Mucosa of descending colon (tissue), 3 donors: Measurements from ENCODE around the gene WDFY3. TPM values are rescaled to one million over a fixed set of nuclear protein-coding genes. Genes with fewer than 3 reads are reported as not detected.

Source experiments
- ATAC-seq: fragments of 200-7000 bp; cut with Tn5 transposase; one replicate; pipeline ENCODE4 v1.9.1; 2020; ENCODE audit warnings: mild to moderate bottlenecking, moderate library complexity
- DNase-seq, 3 donors: peaks; one replicate each; pipeline ENCODE4 v3.0.0-alpha.2; 2020
- H3K36me3 ChIP-seq: fragments of 200-600 bp; one replicate; pipeline ENCODE4 v1.8.0; 2021; ENCODE audit warnings: low read depth, mild to moderate bottlenecking
- H3K4me1 ChIP-seq: fragments of 200-600 bp; one replicate; pipeline ENCODE4 v1.8.0; 2021; ENCODE audit warnings: low read depth, mild to moderate bottlenecking
- H3K4me3 ChIP-seq: fragments of 200-600 bp; one replicate; pipeline ENCODE4 v1.8.0; 2021; ENCODE audit warnings: mild to moderate bottlenecking
- H3K9me3 ChIP-seq: fragments of 200-600 bp; one replicate; pipeline ENCODE4 v1.8.0; 2021; ENCODE audit warnings: mild to moderate bottlenecking
- CTCF ChIP-seq: fragments of 200-600 bp; IDR thresholded peaks from one replicate; pipeline ENCODE4 v1.8.0; 2022; ENCODE audit warnings: antibody characterized with exemption, mild to moderate bottlenecking
- intact Hi-C, 2 donors: fragments of 100-400 bp; cut with DNase I in 1 of 2; cut with micrococcal nuclease in 1 of 2; formaldehyde crosslinking; loops; one replicate each; pipeline versions ENCODE4 v1.11.0 to v1.11.1; 2022; cut with DNase I, micrococcal nuclease
- total RNA-seq, 3 donors: library from RNA; stranded (reverse); fragmentation: NEBNext Ultra II Directional in 2 of 3; extraction: Animal tissue kit (Norgen Biotek cat#: 25700) in 2 of 3; gene quantifications; one replicate each; pipeline versions ENCODE4 v1.2.1 to v1.2.4, GENCODE V29; 2021 to 2023
- donor health status: DM: no; HTN: no; CAD: no; lungs with moderate emphysema.
- donor health status: DM: no; HTN: no; CAD: no.
- donor health status: DM: no; HTN: yes; CAD: no.

Gene WDFY3
- total RNA-seq, 3 donors from 2014 or later = 49.5 to 76.9 (median 55.5) TPM

- Histone ChIP-seq H3K4me3 (no peak overlapping the region), H3K4me1 (no peaks in the 10 kb centered on the region), H3K9me3 (no peaks in the 10 kb centered on the region), H3K36me3 (no peaks in the 10 kb centered on the region)
- ATAC-seq (no peak), DNase-seq (no peak)
- intact Hi-C loops = no loop called here
- no peak for TF ChIP-seq CTCF
These were observed 228.8 kb downstream of the WDFY3 start for GRCh38 chr4:84737656-84738055.

GRCh38 chr4:84734037-84734436, 232.5 kb downstream of the WDFY3 start:
- Histone ChIP-seq H3K4me3 (no peak overlapping the region), H3K9me3 (no peaks in the 10 kb centered on the region), H3K36me3 (no peaks in the 10 kb centered on the region), H3K4me1 (no peaks in the 10 kb centered on the region)
- intact Hi-C loops = no loop called here
- ATAC-seq = no peak
- no peak for DNase-seq
- no peak for TF ChIP-seq CTCF

- intact Hi-C loops = no loop called here
- no peaks in the 10 kb centered on the region for H3K4me1 ChIP-seq
- H3K4me3 ChIP-seq = no peak overlapping the region
- DNase-seq (no peak), ATAC-seq (no peak)
- no peak for TF ChIP-seq CTCF
- H3K36me3 ChIP-seq = no peaks in the 10 kb centered on the region
- no peaks in the 10 kb centered on the region for H3K9me3 ChIP-seq
These were observed 233.0 kb downstream of the WDFY3 start for GRCh38 chr4:84733343-84734033.

GRCh38 chr4:84730375-84730774, 236.1 kb downstream of the WDFY3 start:
- H3K4me1 ChIP-seq = no peaks in the 10 kb centered on the region
- no peak overlapping the region for H3K4me3 ChIP-seq
- no peaks in the 10 kb centered on the region for H3K36me3 ChIP-seq
- intact Hi-C loops = no loop called here
- TF ChIP-seq CTCF = no peak
- H3K9me3 ChIP-seq = no peaks in the 10 kb centered on the region
- ATAC-seq (no peak), DNase-seq (no peak)

GRCh38 chr4:84727491-84727890, 239.0 kb downstream of the WDFY3 start:
- ATAC-seq (no peak), DNase-seq (no peak)
- no peaks in the 10 kb centered on the region for H3K9me3 ChIP-seq
- intact Hi-C loops = no loop called here
- no peak overlapping the region for H3K4me3 ChIP-seq
- no peak for TF ChIP-seq CTCF
- H3K4me1 ChIP-seq = no peaks in the 10 kb centered on the region
- H3K36me3 ChIP-seq = no peaks in the 10 kb centered on the region

- DNase-seq = no peak
- ATAC-seq = no peak
- intact Hi-C loops = no loop called here
- TF ChIP-seq CTCF = no peak
- Histone ChIP-seq H3K4me3 (no peak overlapping the region), H3K9me3 (no peaks in the 10 kb centered on the region), H3K4me1 (no peaks in the 10 kb centered on the region), H3K36me3 (no peaks in the 10 kb centered on the region)
These were observed 240.1 kb downstream of the WDFY3 start for GRCh38 chr4:84726356-84726755.
